CD8-positive, alpha-beta memory T cell (primary cell): Measurements from ENCODE around the gene TMTC1. TPM values are rescaled to one million over a fixed set of nuclear protein-coding genes. Genes with fewer than 3 reads are reported as not detected.

Experiments used
- CTCF ChIA-PET: fragments of 350-600 bp; sonication (Branson Sonifier 250); formaldehyde crosslinking; loops from one replicate; lab custom pipeline; 2021; ENCODE audit warnings: antibody characterized with exemption; lab: Charles Lee
- POLR2A ChIA-PET: fragments of 350-600 bp; sonication (Branson Sonifier 250); formaldehyde crosslinking; loops from one replicate; lab custom pipeline; 2021; ENCODE audit warnings: antibody characterized with exemption; lab: Charles Lee
- DNase-seq, 5 donors: peaks; one replicate each; pipeline versions ENCODE4 v3.0.0 to v3.0.0-alpha.2; 2020 to 2022; ENCODE audit warnings: mixed read lengths in 1 of 5
- H3K27ac ChIP-seq: one replicate; pipeline ENCODE4 v1.7.0; 2013; ENCODE audit warnings: low read depth, mild to moderate bottlenecking, low read length, moderate library complexity
- H3K27me3 ChIP-seq: 2 replicates; pipeline ENCODE4 v1.7.0; 2013; ENCODE audit warnings: low read length, mild to moderate bottlenecking; ENCODE audit not compliant: insufficient read depth, poor library complexity, severe bottlenecking
- H3K36me3 ChIP-seq: 2 replicates; pipeline ENCODE4 v1.7.0; 2013; ENCODE audit warnings: mild to moderate bottlenecking, low read length, moderate library complexity; ENCODE audit not compliant: insufficient read depth
- H3K4me1 ChIP-seq: 2 replicates; pipeline ENCODE4 v1.7.0; 2013; ENCODE audit warnings: mild to moderate bottlenecking, low read length, moderate library complexity; ENCODE audit not compliant: insufficient read depth
- H3K4me3 ChIP-seq: 2 replicates; pipeline ENCODE4 v1.7.0; 2013; ENCODE audit warnings: mild to moderate bottlenecking, low read length
- H3K9me3 ChIP-seq: 2 replicates; pipeline ENCODE4 v1.7.0; 2013; ENCODE audit warnings: mild to moderate bottlenecking, low read length
- H3K27ac Mint-ChIP-seq, 8 donors: one replicate each; pipeline ENCODE4 v1.8.0; 2020 to 2021; ENCODE audit warnings: mixed read lengths in 8 of 8, mild to moderate bottlenecking in 6 of 8, inconsistent platforms in 3 of 8, moderate library complexity in 3 of 8
- H3K27me3 Mint-ChIP-seq, 2 donors: one replicate each; pipeline ENCODE4 v1.8.0; 2020 to 2021; ENCODE audit warnings: mixed read lengths in 2 of 2, mild to moderate bottlenecking in 1 of 2, moderate library complexity in 1 of 2
- H3K36me3 Mint-ChIP-seq, 3 donors: one replicate each; pipeline ENCODE4 v1.8.0; 2020 to 2021; ENCODE audit warnings: mixed read lengths in 3 of 3, inconsistent platforms in 1 of 3, mild to moderate bottlenecking in 1 of 3
- H3K4me1 Mint-ChIP-seq, 3 donors: one replicate each; pipeline ENCODE4 v1.8.0; 2020 to 2021; ENCODE audit warnings: mixed read lengths in 3 of 3, inconsistent platforms in 1 of 3, mild to moderate bottlenecking in 1 of 3
- H3K4me3 Mint-ChIP-seq, 7 donors: one replicate each; pipeline ENCODE4 v1.8.0; 2020 to 2021; ENCODE audit warnings: mixed read lengths in 7 of 7, mild to moderate bottlenecking in 6 of 7, moderate library complexity in 4 of 7, inconsistent platforms in 2 of 7
- H3K9me3 Mint-ChIP-seq, 5 donors: one replicate each; pipeline ENCODE4 v1.8.0; 2020 to 2022; ENCODE audit warnings: mixed read lengths in 5 of 5, mild to moderate bottlenecking in 3 of 5, moderate library complexity in 2 of 5, inconsistent platforms in 1 of 5
- polyA plus RNA-seq: library from polyadenylated mRNA; unstranded; fragments of 300-500 nt; fragmentation: Illumina TruSeq; gene quantifications from one replicate; pipeline ENCODE4 v1.2.3, GENCODE V29; 2021
- total RNA-seq, 2 experiments: library from RNA; stranded (reverse); gene quantifications; one replicate each; pipeline ENCODE4 v1.2.3, GENCODE V29; 2021

TMTC1 gene
- total and polyA plus RNA-seq, 3 experiments from 2014 or later = not detected

- CTCF ChIA-PET = no interaction called here
- POLR2A ChIA-PET = no interaction called here
- H3K4me3 ChIP-seq = no peak overlapping the region
- H3K36me3 ChIP-seq = no peaks in the 10 kb centered on the region
- no peaks in the 10 kb centered on the region for H3K36me3 Mint-ChIP-seq
- no peaks in the 10 kb centered on the region for H3K27me3 ChIP-seq
- no peak overlapping the region for H3K27ac ChIP-seq
- no peak overlapping the region for H3K4me3 Mint-ChIP-seq
- no peak for DNase-seq
- H3K27me3 Mint-ChIP-seq = no peaks in the 10 kb centered on the region
- H3K4me1 ChIP-seq = no peaks in the 10 kb centered on the region
- H3K9me3 ChIP-seq = no peaks in the 10 kb centered on the region
- H3K4me1 Mint-ChIP-seq = no peaks in the 10 kb centered on the region
- peaks cover 0 to 4% (median 0%) of the 10 kb centered on the region in 5 donors for H3K9me3 Mint-ChIP-seq
- H3K27ac Mint-ChIP-seq = no peak overlapping the region
These were observed 73.6 kb downstream of the TMTC1 start for GRCh38 chr12:29710104-29710503.

GRCh38 chr12:29709496-29710040 is 74.2 kb downstream of the TMTC1 start:
- CTCF ChIA-PET = no interaction called here
- no peak overlapping the region for H3K4me3 ChIP-seq
- Mint-ChIP-seq H3K9me3 (peaks cover 0 to 4% (median 0%) of the 10 kb centered on the region in 5 donors), H3K4me1 (no peaks in the 10 kb centered on the region), H3K27ac (no peak overlapping the region), H3K27me3 (no peaks in the 10 kb centered on the region), H3K36me3 (no peaks in the 10 kb centered on the region), H3K4me3 (no peak overlapping the region)
- H3K9me3 ChIP-seq = no peaks in the 10 kb centered on the region
- POLR2A ChIA-PET = no interaction called here
- H3K27me3 ChIP-seq = no peaks in the 10 kb centered on the region
- H3K27ac ChIP-seq = no peak overlapping the region
- no peak for DNase-seq
- no peaks in the 10 kb centered on the region for H3K36me3 ChIP-seq
- H3K4me1 ChIP-seq = no peaks in the 10 kb centered on the region

GRCh38 chr12:29709054-29709453 is 74.7 kb downstream of the TMTC1 start:
- POLR2A ChIA-PET = no interaction called here
- Histone ChIP-seq H3K36me3 (no peaks in the 10 kb centered on the region), H3K4me3 (no peak overlapping the region), H3K27me3 (no peaks in the 10 kb centered on the region), H3K9me3 (no peaks in the 10 kb centered on the region), H3K4me1 (no peaks in the 10 kb centered on the region), H3K27ac (no peak overlapping the region)
- H3K27me3 Mint-ChIP-seq = no peaks in the 10 kb centered on the region
- CTCF ChIA-PET = no interaction called here
- no peak overlapping the region for H3K27ac Mint-ChIP-seq
- no peak overlapping the region for H3K4me3 Mint-ChIP-seq
- H3K4me1 Mint-ChIP-seq = no peaks in the 10 kb centered on the region
- H3K9me3 Mint-ChIP-seq = peaks cover 0 to 4% (median 0%) of the 10 kb centered on the region in 5 donors
- no peaks in the 10 kb centered on the region for H3K36me3 Mint-ChIP-seq
- DNase-seq = no peak

- H3K4me3 ChIP-seq = no peak overlapping the region
- Mint-ChIP-seq H3K27ac (no peak overlapping the region), H3K27me3 (no peaks in the 10 kb centered on the region), H3K9me3 (peaks cover 0 to 4% (median 0%) of the 10 kb centered on the region in 5 donors), H3K36me3 (no peaks in the 10 kb centered on the region), H3K4me3 (no peak overlapping the region), H3K4me1 (no peaks in the 10 kb centered on the region)
- no peaks in the 10 kb centered on the region for H3K36me3 ChIP-seq
- no peak overlapping the region for H3K27ac ChIP-seq
- ChIA-PET CTCF (no interaction called here), POLR2A (no interaction called here)
- H3K4me1 ChIP-seq = no peaks in the 10 kb centered on the region
- no peaks in the 10 kb centered on the region for H3K9me3 ChIP-seq
- H3K27me3 ChIP-seq = no peaks in the 10 kb centered on the region
- DNase-seq = no peak
These were observed 75.9 kb downstream of the TMTC1 start for GRCh38 chr12:29707846-29708245.

- H3K36me3 ChIP-seq = no peaks in the 10 kb centered on the region
- no peaks in the 10 kb centered on the region for H3K27me3 ChIP-seq
- Mint-ChIP-seq H3K4me3 (no peak overlapping the region), H3K27me3 (peaks cover 0 to 1% of the 10 kb centered on the region in 2 donors), H3K9me3 (no peaks in the 10 kb centered on the region), H3K27ac (no peak overlapping the region), H3K4me1 (no peaks in the 10 kb centered on the region), H3K36me3 (no peaks in the 10 kb centered on the region)
- no peak overlapping the region for H3K4me3 ChIP-seq
- no peak overlapping the region for H3K27ac ChIP-seq
- no peak for DNase-seq
- POLR2A ChIA-PET = no interaction called here
- CTCF ChIA-PET = no interaction called here
- H3K9me3 ChIP-seq = no peaks in the 10 kb centered on the region
- H3K4me1 ChIP-seq = no peaks in the 10 kb centered on the region
These were observed 77.4 kb downstream of the TMTC1 start for GRCh38 chr12:29706311-29706710.

- no peaks in the 10 kb centered on the region for H3K4me1 Mint-ChIP-seq
- Histone ChIP-seq H3K4me1 (no peaks in the 10 kb centered on the region), H3K9me3 (no peaks in the 10 kb centered on the region), H3K36me3 (no peaks in the 10 kb centered on the region), H3K27me3 (no peaks in the 10 kb centered on the region), H3K4me3 (no peak overlapping the region), H3K27ac (no peak overlapping the region)
- no peak for DNase-seq
- CTCF ChIA-PET = no interaction called here
- H3K36me3 Mint-ChIP-seq = no peaks in the 10 kb centered on the region
- peaks cover 0 to 6% of the 10 kb centered on the region in 2 donors for H3K27me3 Mint-ChIP-seq
- H3K27ac Mint-ChIP-seq = no peak overlapping the region
- H3K9me3 Mint-ChIP-seq = no peaks in the 10 kb centered on the region
- H3K4me3 Mint-ChIP-seq = no peak overlapping the region
- POLR2A ChIA-PET = no interaction called here
These were observed 80.2 kb downstream of the TMTC1 start for GRCh38 chr12:29703528-29703927.

GRCh38 chr12:29702972-29703371 is 80.8 kb downstream of the TMTC1 start:
- Mint-ChIP-seq H3K27ac (no peak overlapping the region), H3K4me3 (no peak overlapping the region), H3K36me3 (no peaks in the 10 kb centered on the region), H3K4me1 (no peaks in the 10 kb centered on the region), H3K27me3 (peaks cover 0 to 6% of the 10 kb centered on the region in 2 donors), H3K9me3 (no peaks in the 10 kb centered on the region)
- ChIA-PET POLR2A (no interaction called here), CTCF (no interaction called here)
- H3K4me3 ChIP-seq = no peak overlapping the region
- no peaks in the 10 kb centered on the region for H3K27me3 ChIP-seq
- H3K36me3 ChIP-seq = no peaks in the 10 kb centered on the region
- no peaks in the 10 kb centered on the region for H3K4me1 ChIP-seq
- no peak overlapping the region for H3K27ac ChIP-seq
- no peak for DNase-seq
- H3K9me3 ChIP-seq = no peaks in the 10 kb centered on the region

GRCh38 chr12:29702222-29702621 is 81.5 kb downstream of the TMTC1 start:
- ChIA-PET POLR2A (no interaction called here), CTCF (no interaction called here)
- Histone ChIP-seq H3K27ac (no peak overlapping the region), H3K9me3 (no peaks in the 10 kb centered on the region), H3K36me3 (no peaks in the 10 kb centered on the region), H3K4me3 (no peak overlapping the region), H3K4me1 (no peaks in the 10 kb centered on the region), H3K27me3 (no peaks in the 10 kb centered on the region)
- peaks cover 0 to 6% of the 10 kb centered on the region in 2 donors for H3K27me3 Mint-ChIP-seq
- DNase-seq = no peak
- no peaks in the 10 kb centered on the region for H3K36me3 Mint-ChIP-seq
- H3K4me3 Mint-ChIP-seq = no peak overlapping the region
- peaks cover 0 to under 1% (median 0%) of the 10 kb centered on the region in 5 donors for H3K9me3 Mint-ChIP-seq
- no peaks in the 10 kb centered on the region for H3K4me1 Mint-ChIP-seq
- H3K27ac Mint-ChIP-seq = no peak overlapping the region
